GM18508 (cell line): Measurements from ENCODE around the gene ZNF724.
"Not testable (repeated sequence)": the region's sequence is repeated elsewhere in the genome, so short reads cannot be mapped to it uniquely, and the experiment has no call there.

Experiments
- ATAC-seq: cut with Tn5 transposase; IDR thresholded peaks from one replicate; pipeline ENCODE4 v1.9.1; 2021; ENCODE audit warnings: moderate number of reproducible peaks; ENCODE audit not compliant: insufficient read depth, unreplicated experiment

ZNF724 gene

DNA sequence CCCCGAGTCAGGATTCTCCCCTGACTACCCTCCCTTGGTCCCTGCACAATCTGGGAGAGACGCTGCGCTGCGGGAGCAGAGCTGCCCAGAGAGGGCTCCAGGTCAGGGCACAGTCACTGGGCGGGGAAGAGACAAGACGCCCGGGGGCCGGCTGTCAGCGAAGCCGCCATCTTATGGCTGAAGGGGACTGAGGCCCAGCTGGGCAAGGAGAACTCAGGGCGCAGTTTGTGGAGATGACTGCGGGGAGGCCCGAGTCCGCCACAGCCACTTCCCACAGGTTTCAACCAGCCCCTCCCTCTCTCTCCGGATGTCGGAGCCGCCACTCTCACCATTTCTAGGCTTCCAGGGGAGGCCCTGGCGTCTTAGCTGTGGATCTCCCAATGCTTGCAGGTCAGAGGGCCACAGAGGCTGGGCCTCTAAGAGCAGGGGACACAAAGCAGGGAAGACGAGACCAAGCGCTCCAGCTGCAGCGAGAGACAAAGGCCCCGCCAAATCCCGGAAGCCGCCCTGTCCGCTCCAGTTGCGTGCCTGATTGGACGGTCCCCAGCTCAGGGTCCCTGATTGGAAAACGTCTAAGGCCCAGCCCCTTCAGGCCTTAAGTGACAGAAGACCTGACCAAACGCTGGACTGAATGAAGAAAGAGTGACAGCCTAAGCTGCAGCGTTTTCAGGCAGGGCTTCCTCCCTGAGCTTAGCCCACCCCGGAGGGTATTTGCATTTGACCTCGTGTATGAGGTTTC lies at the start of gene ZNF724:
TSS of gene ZNF724 (minus strand) at position 484 of the 739 bp plus-strand sequence. CDS start at position 332, 152 bp downstream.
- peak; percentile 100 for ATAC-seq

DNA sequence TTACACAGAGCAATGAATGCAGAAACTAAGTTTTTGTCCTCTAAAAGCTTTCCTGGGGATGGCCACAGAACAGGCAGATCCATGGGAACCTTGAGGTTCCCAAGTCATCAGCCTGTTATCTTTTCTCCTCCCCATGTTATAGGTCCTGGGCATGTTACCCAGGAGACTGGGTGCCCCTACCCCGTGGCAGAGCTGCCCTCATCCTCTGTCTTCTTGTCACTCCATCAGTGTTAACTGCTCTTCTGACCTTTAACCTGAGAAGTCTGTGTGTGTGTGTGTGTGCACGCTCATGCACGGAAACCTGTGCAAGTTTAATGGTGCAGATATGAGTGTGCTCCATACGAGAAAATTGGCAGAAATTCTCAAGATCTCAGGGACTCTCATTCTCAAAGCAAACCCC lies 43.9 kb upstream of the ZNF724 start:
- no peak for ATAC-seq

DNA sequence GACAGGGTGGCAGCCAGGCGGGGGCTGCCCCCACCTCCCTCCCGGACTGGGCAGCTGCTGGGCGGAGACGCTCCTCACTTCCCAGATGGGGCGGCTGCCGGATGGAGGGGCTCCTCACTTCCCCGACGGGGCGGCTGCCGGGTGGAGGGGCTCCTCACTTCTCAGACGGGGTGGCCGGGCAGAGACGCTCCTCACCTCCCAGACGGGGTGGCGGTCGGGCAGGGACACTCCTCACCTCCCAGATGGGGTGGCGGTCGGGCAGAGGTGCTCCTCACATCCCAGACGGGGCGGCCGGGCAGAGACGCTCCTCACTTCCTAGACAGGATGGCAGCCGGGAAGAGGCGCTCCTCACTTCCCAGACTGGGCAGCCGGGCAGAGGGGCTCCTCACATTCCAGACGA lies 39.8 kb upstream of the ZNF724 start:
- not testable (repeated sequence) for ATAC-seq

DNA sequence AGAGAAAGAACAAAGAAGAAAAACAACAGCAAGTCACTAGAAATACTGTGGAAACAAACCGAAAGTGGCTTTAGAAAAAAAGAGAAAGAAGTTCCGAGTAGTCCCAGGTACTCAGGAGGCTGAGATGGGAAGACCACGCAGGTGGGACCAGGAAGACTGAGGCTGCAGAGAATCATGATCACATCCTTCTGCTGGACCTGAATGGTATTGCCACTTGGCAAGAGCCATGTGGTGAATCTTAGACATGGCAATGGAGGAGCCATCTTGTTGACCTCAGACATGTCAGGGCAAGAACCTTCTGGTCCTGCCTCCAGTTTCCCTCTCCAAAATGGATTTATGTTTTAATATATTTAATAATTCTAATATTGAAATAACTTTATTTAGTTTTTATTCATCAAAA lies 37.4 kb upstream of the ZNF724 start:
- ATAC-seq = no peak

DNA sequence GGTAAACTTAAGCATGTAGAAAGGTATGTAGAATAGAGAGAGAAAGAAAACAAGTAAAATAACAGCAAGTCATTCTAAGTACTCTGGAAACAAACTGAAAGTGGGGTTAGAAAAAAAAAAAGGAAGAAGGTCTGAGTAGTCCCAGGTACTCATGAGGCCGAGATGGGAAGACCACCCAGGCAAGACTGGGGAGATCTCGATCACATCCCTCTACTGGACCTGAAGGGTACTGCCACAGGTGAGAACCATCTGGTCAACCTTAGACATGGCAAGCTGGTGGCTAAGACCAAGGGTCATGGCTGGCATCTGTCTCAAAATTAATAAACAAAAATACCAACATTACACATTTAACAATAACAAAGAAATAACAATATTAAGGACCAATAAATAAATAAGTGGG lies 36.3 kb upstream of the ZNF724 start:
- ATAC-seq = no peak

DNA sequence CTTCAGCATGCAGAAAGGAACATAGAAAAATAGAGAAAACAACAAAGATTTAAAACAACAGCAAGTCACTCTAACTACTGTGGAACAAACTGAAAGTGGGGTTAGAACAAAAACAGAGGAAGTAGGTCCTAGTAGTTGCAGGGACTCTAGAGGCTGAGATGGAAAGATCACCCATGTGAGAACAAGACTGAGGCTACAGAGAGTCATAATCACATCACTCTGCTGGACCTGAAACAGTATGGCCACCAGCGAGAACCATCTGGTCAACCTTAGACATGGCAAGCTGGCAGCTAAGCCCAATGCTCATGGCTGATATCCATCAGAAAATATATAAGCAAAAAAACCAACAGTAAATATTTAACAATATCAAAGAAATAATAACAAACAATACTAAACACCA lies 35.8 kb upstream of the ZNF724 start:
- ATAC-seq = no peak

DNA sequence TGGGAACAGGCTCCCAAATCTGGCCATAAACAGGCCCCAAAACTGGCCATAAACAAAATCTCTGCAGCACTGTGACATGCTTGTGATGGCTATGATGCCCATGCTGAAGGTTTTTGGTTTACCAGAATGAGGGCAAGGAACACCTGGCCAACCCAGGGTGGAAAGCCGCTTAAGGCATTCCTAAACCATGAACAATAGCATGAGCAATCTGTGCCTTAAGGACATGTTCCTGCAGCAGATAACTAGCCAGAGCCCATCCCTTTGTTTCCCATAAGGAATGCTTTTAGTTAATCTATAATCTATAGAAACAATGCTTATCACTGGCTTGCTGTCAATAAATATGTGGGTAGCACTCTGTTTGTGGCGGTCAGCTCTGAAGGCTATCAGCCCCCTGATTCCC lies 35.1 kb upstream of the ZNF724 start:
- not testable (repeated sequence) for ATAC-seq

DNA sequence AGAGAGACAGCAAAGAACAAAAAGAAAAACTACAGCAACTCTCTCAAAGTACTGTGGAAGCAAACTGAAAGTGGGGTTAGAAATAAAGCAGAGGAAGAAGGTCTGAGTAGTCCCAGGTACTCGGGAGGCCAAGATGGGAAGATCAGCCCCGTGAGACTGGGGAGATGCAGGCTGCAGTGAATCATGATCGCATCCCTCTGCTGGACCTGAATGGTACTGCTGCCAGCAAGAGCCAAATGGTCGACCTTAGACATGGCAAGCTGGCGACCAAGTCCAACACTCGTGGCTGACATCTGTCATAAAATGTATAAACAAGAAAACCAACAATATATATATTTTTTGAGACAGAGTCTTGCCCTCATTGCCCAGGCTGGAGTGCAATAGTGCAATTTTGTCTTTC lies 33.7 kb upstream of the ZNF724 start:
- no peak for ATAC-seq

DNA sequence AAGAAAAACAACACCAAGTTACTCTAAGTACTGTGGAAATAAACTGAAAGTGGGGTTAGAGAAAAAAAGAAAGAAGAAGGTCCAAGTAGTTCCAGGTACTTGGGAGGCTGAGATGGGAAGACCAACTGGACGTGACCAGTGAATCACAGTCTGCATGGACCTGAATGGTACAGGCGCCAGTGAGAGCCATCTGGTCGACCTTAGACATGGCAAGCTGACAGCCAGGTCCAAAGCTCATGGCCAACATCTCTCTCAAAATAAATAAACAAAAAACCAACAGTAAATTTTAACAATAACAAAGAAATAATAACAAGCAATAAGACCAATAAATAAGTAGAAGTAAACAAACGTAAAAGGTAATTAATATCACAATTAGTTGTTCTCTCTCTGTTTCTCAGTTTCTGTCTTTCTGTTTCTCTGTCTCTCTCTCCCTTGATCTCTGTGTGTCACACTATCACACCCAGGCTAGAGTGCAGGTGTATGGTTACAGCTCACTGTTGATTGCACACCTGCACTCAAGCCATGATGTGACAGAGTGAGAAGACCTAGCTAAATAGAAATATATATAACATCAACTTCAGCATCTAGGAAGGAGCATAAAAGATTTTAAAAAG lies 31.6 kb upstream of the ZNF724 start:
- ATAC-seq = no peak

DNA sequence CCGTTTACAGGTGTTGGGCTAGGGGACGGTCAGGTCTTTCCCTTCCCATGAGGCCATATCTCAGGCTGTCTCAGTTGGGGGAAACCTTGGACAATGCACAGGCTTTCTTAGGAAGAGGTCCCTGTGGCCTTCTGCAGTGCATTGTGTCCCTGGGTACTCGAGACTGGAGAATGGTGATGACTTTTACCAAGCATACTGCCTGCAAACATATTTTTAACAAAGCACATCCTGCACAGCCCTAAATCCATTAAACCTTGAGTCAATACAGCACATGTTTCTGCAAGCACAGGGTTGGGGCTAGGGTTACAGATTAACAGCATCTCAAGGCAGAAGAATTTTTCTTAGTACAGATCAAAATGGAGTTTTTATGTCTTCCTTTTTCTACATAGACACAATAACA lies 27.9 kb upstream of the ZNF724 start:
- not testable (repeated sequence) for ATAC-seq

DNA sequence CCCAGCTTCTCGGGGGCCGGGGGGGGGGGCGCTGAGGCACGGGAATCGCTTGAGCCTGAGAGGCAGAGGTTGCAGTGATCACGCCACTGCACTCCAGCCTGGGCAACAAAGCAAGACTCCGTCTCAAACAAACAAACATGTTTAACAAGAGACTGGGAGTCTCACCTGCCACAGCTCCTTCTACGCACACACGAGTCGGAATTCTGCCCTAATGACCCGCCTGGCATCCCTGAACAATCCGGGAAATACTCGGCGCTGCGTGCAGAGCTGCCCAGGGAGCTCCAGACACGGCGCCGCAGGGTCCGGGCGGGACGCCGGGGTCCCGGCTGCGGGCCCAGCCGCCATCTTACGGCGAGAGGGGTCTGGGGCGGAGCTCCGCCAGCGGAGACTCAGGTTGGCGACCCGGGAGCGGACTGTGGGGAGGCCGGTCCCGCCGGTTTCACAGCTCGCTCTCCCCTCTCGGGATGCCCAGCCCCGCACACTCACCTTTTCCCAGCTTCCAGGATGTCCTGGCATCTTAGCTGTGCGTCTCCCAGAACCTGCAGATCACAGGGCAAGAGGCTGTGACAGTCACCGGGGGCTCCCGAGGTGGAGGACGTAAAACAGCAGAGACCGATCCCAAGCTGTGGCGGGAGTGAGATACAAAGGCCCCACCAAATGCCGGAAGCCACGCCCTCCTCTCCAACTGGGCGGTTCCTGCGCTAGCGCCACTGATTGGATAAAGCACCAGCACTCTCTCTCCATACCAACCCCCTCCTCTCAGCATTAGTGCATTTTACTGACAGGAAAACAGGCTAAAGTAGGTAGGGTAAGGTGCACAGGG lies 23.6 kb upstream of the ZNF724 start:
- ATAC-seq = peak; percentile 93

DNA sequence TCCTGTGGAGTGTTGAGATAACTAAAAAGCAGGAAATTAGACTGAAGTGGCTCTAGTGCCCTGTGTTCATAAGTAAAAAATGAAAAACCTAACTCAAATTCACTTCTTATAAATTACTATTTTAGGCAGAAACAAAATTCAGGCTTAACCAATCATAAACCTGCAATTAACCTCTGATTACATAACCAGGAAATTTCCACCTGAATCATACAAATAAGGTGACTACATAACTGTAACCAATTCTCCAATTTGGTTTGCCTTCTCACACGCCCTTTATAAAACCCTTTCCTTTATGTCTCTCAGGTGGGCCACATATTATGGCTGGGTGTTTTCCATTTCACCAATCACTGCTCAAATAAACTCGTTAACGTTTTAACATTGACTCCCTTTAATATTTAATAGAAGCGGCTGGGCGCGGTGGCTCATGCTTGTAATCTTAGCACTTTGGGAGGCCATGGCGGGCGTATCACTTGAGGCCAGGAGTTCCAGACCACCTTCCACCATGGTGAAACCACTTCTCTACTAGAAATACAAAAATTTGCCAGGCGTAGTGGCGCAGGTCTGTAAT lies 22.9 kb upstream of the ZNF724 start:
- no peak for ATAC-seq

DNA sequence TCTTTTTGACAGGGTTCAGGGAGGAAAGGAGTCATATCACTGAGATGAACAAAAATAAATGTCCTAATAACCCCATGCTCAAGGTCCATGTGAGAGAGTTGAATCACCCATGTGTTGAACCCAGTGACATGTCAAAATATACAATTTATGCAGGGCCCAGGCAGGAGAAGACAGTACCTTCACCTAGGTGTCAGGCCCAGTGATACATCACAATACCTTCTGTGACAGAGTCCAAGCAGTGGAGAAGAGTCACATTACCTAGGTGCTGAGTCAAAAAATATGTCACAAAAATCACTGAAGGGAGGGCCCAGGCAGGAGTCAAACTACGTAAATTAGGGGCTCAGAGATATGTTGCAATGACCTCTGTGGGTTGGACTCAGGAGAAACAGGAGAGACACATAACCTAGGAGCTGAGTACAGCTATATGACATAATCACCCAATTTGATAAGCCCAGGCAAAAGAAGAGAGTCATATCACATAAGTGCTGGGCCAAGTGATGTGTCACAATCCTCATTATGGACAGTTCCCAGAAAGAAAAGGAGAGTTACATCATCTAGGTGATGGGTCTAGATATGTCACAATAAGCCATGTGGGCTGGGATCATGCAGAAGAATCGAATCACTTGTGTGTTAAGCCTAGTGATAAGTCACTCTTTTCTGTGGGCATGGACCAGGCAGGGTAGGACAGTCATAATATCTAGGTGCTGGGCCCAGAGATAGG lies 13.8 kb upstream of the ZNF724 start:
- no peak for ATAC-seq

DNA sequence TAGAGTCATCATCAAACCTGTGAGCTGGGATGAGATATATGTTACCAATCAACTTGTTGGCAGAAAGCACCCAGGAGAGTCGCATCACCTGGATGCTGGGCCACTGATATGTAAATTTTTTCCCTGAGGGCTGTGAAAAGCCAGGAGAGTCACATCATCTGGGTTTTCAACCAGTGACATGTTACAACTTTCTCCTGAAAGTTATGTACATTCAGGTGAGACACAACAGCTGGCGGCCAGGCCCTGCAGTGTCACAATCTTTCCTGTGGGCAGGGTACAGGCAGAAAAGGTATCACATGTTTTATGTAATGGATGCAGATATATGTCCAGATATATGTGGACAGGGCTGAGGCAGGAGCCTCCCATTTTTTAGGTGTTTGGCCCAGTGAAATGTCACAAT lies 13.2 kb upstream of the ZNF724 start:
- no peak for ATAC-seq

DNA sequence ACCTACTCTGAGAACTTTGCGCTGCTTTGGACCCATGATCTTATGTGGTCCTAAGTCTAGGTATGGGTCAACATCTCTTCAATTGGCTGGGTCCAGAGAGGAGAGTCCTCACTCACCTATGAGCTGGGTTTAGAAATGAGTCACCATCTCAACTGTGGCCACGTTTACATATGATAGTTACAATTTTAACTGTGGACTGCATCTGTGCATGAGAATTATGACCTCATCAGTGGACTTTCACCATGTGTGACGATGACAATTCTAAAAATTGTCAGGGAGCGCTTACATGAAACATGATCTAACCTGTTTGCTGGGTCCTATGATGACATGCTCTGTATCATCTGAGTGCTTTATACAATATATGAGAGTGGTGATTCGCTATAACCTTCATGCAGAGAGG lies 12.7 kb upstream of the ZNF724 start:
- ATAC-seq = no peak

DNA sequence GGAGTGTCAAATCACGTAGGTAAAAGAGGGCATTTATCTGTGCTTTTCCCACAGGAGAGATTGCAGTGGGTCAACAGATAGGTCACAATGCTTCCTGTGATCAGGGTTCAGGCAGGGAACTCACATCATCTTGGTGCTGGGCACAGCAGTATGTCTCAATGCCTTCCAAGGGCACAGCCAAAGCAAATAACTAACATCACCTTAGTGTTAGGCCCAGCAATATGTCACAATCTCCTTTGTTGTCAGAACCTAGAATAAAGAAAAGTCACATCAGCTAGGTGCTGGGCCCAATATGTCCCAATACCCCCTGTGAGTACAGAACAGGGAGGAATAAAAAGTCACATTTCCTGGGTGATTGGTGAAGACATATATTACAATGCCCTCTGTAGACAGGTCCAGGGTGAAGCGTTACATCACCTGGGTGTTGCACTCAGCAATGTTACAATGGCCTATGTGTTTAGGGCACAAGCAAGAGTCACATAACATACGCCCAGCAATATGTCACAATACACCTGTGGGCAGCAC lies 11.4 kb upstream of the ZNF724 start:
- no peak for ATAC-seq

DNA sequence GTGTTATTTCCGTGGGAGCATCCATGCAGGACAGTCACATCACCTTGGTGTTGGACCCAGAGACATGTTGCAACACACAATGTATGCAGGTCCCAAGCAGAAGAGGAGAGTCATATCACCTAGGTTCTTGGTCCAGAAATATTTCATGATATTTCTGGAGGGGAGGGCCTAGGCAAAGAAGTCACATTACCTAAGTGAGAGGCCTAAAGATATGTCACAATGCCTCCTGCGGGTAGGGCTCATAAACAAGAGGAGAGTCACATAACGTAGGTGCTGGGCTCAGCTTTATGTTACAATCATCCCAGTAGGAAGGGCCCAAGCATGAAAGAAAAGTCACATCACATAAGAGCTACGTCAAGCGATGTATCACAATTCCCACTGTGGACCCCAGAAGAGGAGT lies 10.8 kb upstream of the ZNF724 start:
- no peak for ATAC-seq

DNA sequence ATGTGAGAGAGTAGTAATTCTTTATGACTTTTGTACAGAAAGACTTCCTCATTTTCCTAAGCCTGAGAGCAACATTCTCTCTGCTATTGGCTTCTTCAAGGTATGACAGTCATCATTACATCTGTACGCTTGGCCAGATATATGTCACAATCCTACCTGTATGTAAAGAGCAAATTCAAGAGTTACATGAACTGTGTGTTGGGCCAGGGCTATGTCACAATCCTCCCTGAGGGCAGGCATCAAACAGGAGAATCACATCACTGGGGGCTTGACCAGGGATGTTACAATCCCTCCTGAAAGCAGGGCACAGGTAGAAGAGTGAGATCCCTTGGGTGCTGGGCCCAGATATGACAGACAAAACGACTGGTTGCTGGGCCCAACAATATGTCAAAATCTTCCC lies 9.8 kb upstream of the ZNF724 start:
- no peak for ATAC-seq

DNA sequence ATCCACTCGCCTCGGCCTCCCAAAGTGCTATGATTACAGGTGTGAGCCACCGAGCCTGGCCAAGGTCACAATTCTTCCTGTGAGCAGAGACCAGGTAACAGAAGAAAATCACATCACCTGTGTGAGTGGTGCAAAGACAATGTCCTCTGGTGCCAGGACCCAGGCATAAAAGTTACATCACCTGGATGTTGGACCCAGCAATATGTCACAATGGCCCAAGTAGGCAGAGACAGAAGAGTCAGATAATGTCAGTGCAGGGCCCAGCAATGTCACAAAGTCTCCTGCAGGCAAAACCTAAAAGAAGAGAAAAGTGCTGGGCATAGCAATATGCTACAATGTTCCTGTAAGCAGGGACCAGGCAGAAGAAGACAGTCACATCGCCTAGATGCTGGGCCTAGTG lies 5.5 kb upstream of the ZNF724 start:
- ATAC-seq = no peak
